Kidney (tissue), 14 donors: ENCODE measurements around the gene CHD6. TPM values are rescaled to one million over a fixed set of nuclear protein-coding genes. Genes with fewer than 3 reads are reported as not detected.

Experiments
- DNase-seq, 5 donors: peaks; one replicate each; pipeline ENCODE4 v3.0.0-alpha.2; 2013 to 2020
- FAIRE-seq: peaks from 2 replicates; lab custom pipeline; 2012; peaks lifted over from hg19 to GRCh38; lab: Jason Lieb, UNC
- H3K27ac ChIP-seq, 2 donors: one replicate each; pipeline ENCODE4 v1.7.0; 2013; ENCODE audit warnings: low read depth in 2 of 2, low read length in 2 of 2, inconsistent platforms in 1 of 2
- H3K27me3 ChIP-seq: one replicate; pipeline ENCODE4 v1.7.1; 2013; ENCODE audit warnings: low read length, inconsistent platforms; ENCODE audit not compliant: control insufficient read depth, insufficient read depth
- H3K36me3 ChIP-seq, 3 donors: one replicate each; pipeline versions ENCODE4 v1.7.0 to v1.7.1; 2013; ENCODE audit warnings: low read length in 3 of 3, control low read depth in 1 of 3, inconsistent platforms in 1 of 3; ENCODE audit not compliant: insufficient read depth in 3 of 3, control insufficient read depth in 2 of 3
- H3K4me1 ChIP-seq, 3 donors: one replicate each; pipeline versions ENCODE4 v1.7.0 to v1.7.1; 2013; ENCODE audit warnings: low read length in 3 of 3, inconsistent platforms in 1 of 3, low read depth in 1 of 3; ENCODE audit not compliant: control insufficient read depth in 2 of 3, insufficient read depth in 2 of 3
- H3K4me3 ChIP-seq, 3 donors: one replicate each; pipeline versions ENCODE4 v1.7.0 to v1.8.1; 2013; ENCODE audit warnings: low read length in 3 of 3, control low read depth in 1 of 3, inconsistent platforms in 1 of 3
- H3K9ac ChIP-seq, 3 donors: one replicate each; pipeline versions ENCODE4 v1.7.0 to v1.7.1; 2013; ENCODE audit warnings: low read length in 3 of 3, control low read depth in 1 of 3, inconsistent platforms in 1 of 3
- H3K9me3 ChIP-seq, 3 donors: one replicate each; pipeline versions ENCODE4 v1.7.0 to v1.7.1; 2013; ENCODE audit warnings: low read length in 3 of 3, control low read depth in 1 of 3, inconsistent platforms in 1 of 3; ENCODE audit not compliant: control insufficient read depth in 2 of 3, insufficient read depth in 1 of 3
- CTCF ChIP-seq: IDR thresholded peaks from 3 replicates; pipeline ENCODE4 v1.5.1; 2012; ENCODE audit warnings: mild to moderate bottlenecking, moderate library complexity, borderline replicate concordance; ENCODE audit not compliant: insufficient read depth; ENCODE audit errors: extremely low read depth
- intact Hi-C: fragments of 100-400 bp; cut with DNase I; formaldehyde crosslinking; loops from one replicate; pipeline ENCODE4 v1.11.1; 2022
- polyA plus RNA-seq: library from polyadenylated mRNA; stranded (reverse); fragments of 350-450 nt; fragmentation: Illumina TruSeq; extraction: RNeasy Lipid Tissue Mini Kit (QIAGEN cat#74804); gene quantifications from one replicate; pipeline ENCODE4 v1.2.3, GENCODE V29; 2014; ENCODE audit warnings: low read depth, low replicate concordance; ENCODE audit not compliant: insufficient read depth
- total RNA-seq: library from RNA; stranded (reverse); fragmentation: NEBNext Ultra II Directional; extraction: Animal tissue kit (Norgen Biotek cat#: 25700); gene quantifications from one replicate; pipeline ENCODE4 v1.2.1, GENCODE V29; 2021
- donor health status: control.
- donor health status: control.
- donor health status: control.
- donor health status: control.
- donor health status: control.
- donor health status: DM: yes; HTN: yes; CAD: no.
- donor health status: Normal renal cell carcinoma (clear cell type).

CHD6 gene
- total and polyA plus RNA-seq, 2 donors from 2014 or later = 4.5 to 53.5 TPM

- Histone ChIP-seq H3K36me3 (no peaks in the 10 kb centered on the region), H3K4me1 (peaks cover 0 to 5% (median 0%) of the 10 kb centered on the region in 3 donors), H3K4me3 (peak overlapping the region in 1 of 3 donors; percentile 16), H3K9ac (no peak overlapping the region), H3K9me3 (no peaks in the 10 kb centered on the region), H3K27ac (no peak overlapping the region), H3K27me3 (no peaks in the 10 kb centered on the region)
- intact Hi-C loops = no loop called here
- TF ChIP-seq CTCF = no peak
- DNase-seq = no peak
- FAIRE-seq = no peak
Observed at GRCh38 chr20:41393705-41394066, 224.5 kb downstream of the CHD6 start.

GRCh38 chr20:41392871-41393704 lies 225.1 kb downstream of the CHD6 start:
- no peaks in the 10 kb centered on the region for H3K27me3 ChIP-seq
- H3K9ac ChIP-seq = no peak overlapping the region
- TF ChIP-seq CTCF = no peak
- H3K4me1 ChIP-seq = peaks cover 0 to 5% (median 0%) of the 10 kb centered on the region in 3 donors
- no peaks in the 10 kb centered on the region for H3K9me3 ChIP-seq
- peak overlapping the region in 1 of 2 donors; percentile 5 for H3K27ac ChIP-seq
- no peak for FAIRE-seq
- intact Hi-C loops = no loop called here
- peak overlapping the region in 1 of 3 donors; percentile 16 for H3K4me3 ChIP-seq
- H3K36me3 ChIP-seq = no peaks in the 10 kb centered on the region
- DNase-seq = peak in 2 of 5 donors; percentile 25 to 95

GRCh38 chr20:41392295-41392694 lies 225.9 kb downstream of the CHD6 start:
- Histone ChIP-seq H3K27me3 (no peaks in the 10 kb centered on the region), H3K9me3 (no peaks in the 10 kb centered on the region), H3K4me1 (peaks cover 0 to 5% (median 0%) of the 10 kb centered on the region in 3 donors), H3K36me3 (no peaks in the 10 kb centered on the region), H3K4me3 (no peak overlapping the region), H3K9ac (no peak overlapping the region), H3K27ac (peak overlapping the region in 1 of 2 donors; percentile 28)
- intact Hi-C loops = no loop called here
- FAIRE-seq (no peak), DNase-seq (no peak)
- TF ChIP-seq CTCF = no peak
